ENCODE data around the gene MICAL1. TPM values are rescaled to one million over a fixed set of nuclear protein-coding genes. Genes with fewer than 3 reads are reported as not detected.

Gene MICAL1
- total RNA-seq, 1 donor from 2014 or later, result 120 TPM

DNA sequence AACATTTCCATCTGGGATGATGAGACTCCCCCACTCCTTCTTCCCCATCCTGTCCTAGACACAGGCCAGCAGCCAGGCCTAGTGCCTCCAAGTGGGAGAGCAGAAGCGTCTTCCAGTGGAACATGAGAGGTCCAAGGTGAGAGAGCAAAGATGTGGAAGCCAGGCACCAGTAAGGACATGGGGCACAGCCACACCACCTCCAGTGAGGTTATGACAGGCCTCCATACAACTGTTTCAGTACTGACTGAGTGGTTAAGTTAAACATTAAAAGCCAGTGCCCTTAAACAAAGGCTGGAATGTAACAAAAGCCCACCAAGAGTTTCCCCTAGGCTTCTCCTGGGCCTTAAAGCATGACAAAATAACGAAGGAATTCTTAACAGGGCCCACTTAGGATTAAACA lies 22.2 kb upstream of the MICAL1 start:
- H3K9me3 Mint-ChIP-seq, result no peaks in the 10 kb centered on the region
- no peak for DNase-seq
- ATAC-seq (ENCODE audit: low read depth), result no peak
- peaks cover 83% of the 10 kb centered on the region for H3K4me1 Mint-ChIP-seq
- ChIA-PET POLR2A (interaction anchor here (1.2 to 5.3 kb wide), 2 partner anchors 19 to 22 kb away, joined by 4 to 70 read pairs; partner anchors contain the start of gene MICAL1), CTCF (no interaction called here)
- intact Hi-C loops (cut with micrococcal nuclease), result no loop called here
- TF ChIP-seq CTCF (IDR thresholded peaks at IDR 0.05), result no peak
- peaks cover 85% of the 10 kb centered on the region for H3K36me3 Mint-ChIP-seq (ENCODE audit: low read depth)
- no peaks in the 10 kb centered on the region for H3K27me3 Mint-ChIP-seq
- H3K4me3 Mint-ChIP-seq, result peak overlapping the region; percentile 77
- peak overlapping the region; percentile 83 for H3K27ac Mint-ChIP-seq

GRCh38 chr6:109477184-109477583 lies 21.6 kb upstream of the MICAL1 start:
- ChIA-PET POLR2A (interaction anchor here (0.7 to 1.0 kb wide), 2 partner anchors 33 to 94 kb away, joined by 3 read pairs; partner anchors contain the start of gene CD164), CTCF (no interaction called here)
- Mint-ChIP-seq H3K4me3 (peak overlapping the region; percentile 77), H3K27ac (peak overlapping the region; percentile 83), H3K9me3 (no peaks in the 10 kb centered on the region), H3K36me3 (ENCODE audit: low read depth) (peaks cover 87% of the 10 kb centered on the region), H3K27me3 (no peaks in the 10 kb centered on the region), H3K4me1 (peaks cover 86% of the 10 kb centered on the region)
- TF ChIP-seq CTCF (IDR thresholded peaks at IDR 0.05), result no peak
- intact Hi-C loops (cut with micrococcal nuclease), result no loop called here
- DNase-seq, result no peak
- no peak for ATAC-seq (ENCODE audit: low read depth)

DNA sequence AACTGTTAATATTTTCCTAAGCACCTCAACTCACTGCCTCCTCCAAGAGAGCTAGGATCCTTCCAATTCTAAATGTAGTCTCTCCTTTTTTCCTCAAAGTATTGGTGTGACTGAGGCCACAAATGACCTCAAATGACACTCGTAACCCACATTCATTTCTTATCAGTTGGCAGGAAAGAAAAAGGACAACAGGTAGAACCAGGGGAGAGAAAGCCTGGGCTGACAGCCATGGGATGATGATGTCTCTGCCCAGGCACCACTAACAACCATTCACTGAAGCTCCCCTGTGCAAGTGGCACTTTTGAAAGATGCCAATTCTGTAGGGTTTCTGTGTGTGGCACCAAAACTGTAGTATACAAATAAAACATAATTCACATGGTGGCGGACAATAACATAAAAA lies 20.1 kb upstream of the MICAL1 start:
- peak overlapping the region; percentile 64 for H3K27ac Mint-ChIP-seq
- ChIA-PET POLR2A (no interaction called here), CTCF (no interaction called here)
- no peak for ATAC-seq (ENCODE audit: low read depth)
- intact Hi-C loops (cut with micrococcal nuclease), result no loop called here
- TF ChIP-seq CTCF (IDR thresholded peaks at IDR 0.05), result no peak
- H3K27me3 Mint-ChIP-seq, result no peaks in the 10 kb centered on the region
- H3K9me3 Mint-ChIP-seq, result no peaks in the 10 kb centered on the region
- H3K4me3 Mint-ChIP-seq, result no peak overlapping the region
- peaks cover 85% of the 10 kb centered on the region for H3K4me1 Mint-ChIP-seq
- peaks cover 89% of the 10 kb centered on the region for H3K36me3 Mint-ChIP-seq (ENCODE audit: low read depth)
- DNase-seq, result no peak

DNA sequence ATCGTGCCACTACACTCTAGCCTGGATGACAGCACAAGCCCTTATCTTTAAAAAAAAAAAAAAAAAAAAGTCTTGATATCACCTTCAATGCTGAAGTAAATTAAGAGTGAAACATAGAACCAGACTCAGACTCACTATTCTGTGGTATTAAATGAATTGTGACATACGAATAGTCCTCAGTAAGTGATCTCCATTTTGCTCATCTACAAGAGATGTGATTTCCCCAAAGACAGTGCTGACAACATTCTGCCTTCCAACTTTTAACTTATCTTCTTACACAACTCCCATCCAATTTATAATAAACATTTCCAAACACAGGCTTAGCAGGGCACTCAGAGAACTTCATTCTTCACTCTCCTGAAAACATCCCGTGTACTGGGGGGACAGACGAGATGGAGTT lies 19.4 kb upstream of the MICAL1 start:
- no peak for TF ChIP-seq CTCF (IDR thresholded peaks at IDR 0.05)
- ATAC-seq (ENCODE audit: low read depth) (no peak), DNase-seq (no peak)
- Mint-ChIP-seq H3K27me3 (no peaks in the 10 kb centered on the region), H3K36me3 (ENCODE audit: low read depth) (peaks cover 90% of the 10 kb centered on the region), H3K27ac (peak overlapping the region; percentile 39), H3K9me3 (no peaks in the 10 kb centered on the region), H3K4me1 (peaks cover 83% of the 10 kb centered on the region), H3K4me3 (no peak overlapping the region)
- ChIA-PET POLR2A (no interaction called here), CTCF (no interaction called here)
- intact Hi-C loops (cut with micrococcal nuclease), result no loop called here

DNA sequence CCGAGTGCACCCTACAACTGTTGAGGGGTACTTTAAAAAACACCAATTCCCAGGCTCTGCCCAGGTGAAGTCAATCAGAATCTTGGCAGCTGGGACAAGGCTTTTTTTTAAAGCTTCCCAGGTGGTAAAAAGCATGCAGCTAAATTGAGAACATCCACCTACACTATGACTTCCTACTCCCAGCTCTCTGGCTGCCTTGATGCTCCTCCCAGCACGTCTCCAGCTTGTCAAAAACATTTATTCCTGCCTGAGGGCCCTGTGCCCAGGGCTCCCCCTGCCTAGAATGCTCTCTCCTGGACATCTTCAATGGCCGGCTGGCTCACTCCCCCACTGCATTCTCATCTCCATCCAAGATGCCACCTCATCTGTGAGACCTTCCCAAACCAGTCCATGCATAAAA lies 17.5 kb upstream of the MICAL1 start:
- DNase-seq (no peak), ATAC-seq (ENCODE audit: low read depth) (no peak)
- peaks cover 71% of the 10 kb centered on the region for H3K4me1 Mint-ChIP-seq
- H3K4me3 Mint-ChIP-seq, result peak overlapping the region; percentile 11
- H3K36me3 Mint-ChIP-seq (ENCODE audit: low read depth), result peaks cover 94% of the 10 kb centered on the region
- intact Hi-C loops (cut with micrococcal nuclease), result no loop called here
- no peaks in the 10 kb centered on the region for H3K27me3 Mint-ChIP-seq
- H3K27ac Mint-ChIP-seq, result peak overlapping the region; percentile 67
- CTCF ChIA-PET, result interaction anchor here (0.7 to 1.6 kb wide), 2 partner anchors 13 to 18 kb away, joined by 3 to 4 read pairs; partner anchors contain the start of gene MICAL1
- H3K9me3 Mint-ChIP-seq, result no peaks in the 10 kb centered on the region
- TF ChIP-seq CTCF (IDR thresholded peaks at IDR 0.05), result no peak
- POLR2A ChIA-PET, result interaction anchor here (1.2 to 1.7 kb wide), 5 partner anchors 9 to 90 kb away, joined by 3 to 14 read pairs (median 5); partner anchors contain the start of genes MICAL1 and ZBTB24
